Stimulated activated naive CD8-positive, alpha-beta T cell treated with anti-CD3 and anti-CD28 coated beads, Interleukin-15, Interleukin-2, amounts not matched to agents 100 ng/mL and 50 ng/mL, for 24 hours (primary cell): ENCODE measurements around the gene AOAH.

Experiments used
- H3K27ac Mint-ChIP-seq: one replicate; pipeline ENCODE4 v1.8.0; 2021; ENCODE audit warnings: mild to moderate bottlenecking, mixed read lengths
- H3K27me3 Mint-ChIP-seq: one replicate; pipeline ENCODE4 v1.8.0; 2021; ENCODE audit warnings: mixed read lengths
- H3K36me3 Mint-ChIP-seq: one replicate; pipeline ENCODE4 v1.8.0; 2021; ENCODE audit warnings: low read depth, mixed read lengths
- H3K4me1 Mint-ChIP-seq: one replicate; pipeline ENCODE4 v1.8.0; 2021; ENCODE audit warnings: low read depth, mixed read lengths
- H3K4me3 Mint-ChIP-seq: one replicate; pipeline ENCODE4 v1.8.0; 2021; ENCODE audit warnings: mild to moderate bottlenecking, mixed read lengths
- H3K9me3 Mint-ChIP-seq: one replicate; pipeline ENCODE4 v1.8.0; 2021; ENCODE audit warnings: mixed read lengths

Gene AOAH

GRCh38 chr7:36747280-36748016, 23.2 kb upstream of the AOAH start:
- H3K36me3 Mint-ChIP-seq = no peaks in the 10 kb centered on the region
- H3K27ac Mint-ChIP-seq = peak overlapping the region; percentile 85
- H3K9me3 Mint-ChIP-seq = no peaks in the 10 kb centered on the region
- no peaks in the 10 kb centered on the region for H3K27me3 Mint-ChIP-seq
- H3K4me3 Mint-ChIP-seq = no peak overlapping the region
- peaks cover 48% of the 10 kb centered on the region for H3K4me1 Mint-ChIP-seq

- no peaks in the 10 kb centered on the region for H3K27me3 Mint-ChIP-seq
- no peaks in the 10 kb centered on the region for H3K36me3 Mint-ChIP-seq
- H3K4me3 Mint-ChIP-seq = no peak overlapping the region
- H3K27ac Mint-ChIP-seq = peak overlapping the region; percentile 42
- no peaks in the 10 kb centered on the region for H3K9me3 Mint-ChIP-seq
- peaks cover 48% of the 10 kb centered on the region for H3K4me1 Mint-ChIP-seq
Observed at GRCh38 chr7:36746347-36746746, 22.1 kb upstream of the AOAH start.

GRCh38 chr7:36742911-36743775, 18.8 kb upstream of the AOAH start:
- Mint-ChIP-seq H3K4me3 (no peak overlapping the region), H3K27me3 (no peaks in the 10 kb centered on the region), H3K9me3 (no peaks in the 10 kb centered on the region), H3K4me1 (peaks cover 33% of the 10 kb centered on the region), H3K27ac (peak overlapping the region; percentile 13), H3K36me3 (no peaks in the 10 kb centered on the region)

GRCh38 chr7:36741866-36742265, 17.6 kb upstream of the AOAH start:
- H3K36me3 Mint-ChIP-seq = no peaks in the 10 kb centered on the region
- no peaks in the 10 kb centered on the region for H3K9me3 Mint-ChIP-seq
- H3K27me3 Mint-ChIP-seq = no peaks in the 10 kb centered on the region
- peaks cover 29% of the 10 kb centered on the region for H3K4me1 Mint-ChIP-seq
- no peak overlapping the region for H3K4me3 Mint-ChIP-seq
- H3K27ac Mint-ChIP-seq = no peak overlapping the region

GRCh38 chr7:36739351-36739750, 15.1 kb upstream of the AOAH start:
- Mint-ChIP-seq H3K4me1 (peaks cover 42% of the 10 kb centered on the region), H3K27ac (no peak overlapping the region), H3K9me3 (no peaks in the 10 kb centered on the region), H3K36me3 (no peaks in the 10 kb centered on the region), H3K4me3 (no peak overlapping the region), H3K27me3 (no peaks in the 10 kb centered on the region)

GRCh38 chr7:36736899-36737211, 12.6 kb upstream of the AOAH start:
- H3K27me3 Mint-ChIP-seq = no peaks in the 10 kb centered on the region
- peaks cover 39% of the 10 kb centered on the region for H3K4me1 Mint-ChIP-seq
- H3K27ac Mint-ChIP-seq = peak overlapping the region; percentile 39
- peaks cover 9% of the 10 kb centered on the region for H3K9me3 Mint-ChIP-seq
- H3K36me3 Mint-ChIP-seq = no peaks in the 10 kb centered on the region
- peak overlapping the region; percentile 40 for H3K4me3 Mint-ChIP-seq

GRCh38 chr7:36736090-36736898, 12.0 kb upstream of the AOAH start:
- Mint-ChIP-seq H3K4me3 (peak overlapping the region; percentile 40), H3K27ac (peak overlapping the region; percentile 39), H3K36me3 (no peaks in the 10 kb centered on the region), H3K9me3 (peaks cover 13% of the 10 kb centered on the region), H3K4me1 (peaks cover 39% of the 10 kb centered on the region), H3K27me3 (no peaks in the 10 kb centered on the region)

- Mint-ChIP-seq H3K27me3 (no peaks in the 10 kb centered on the region), H3K9me3 (peaks cover 16% of the 10 kb centered on the region), H3K27ac (peak overlapping the region; percentile 69), H3K36me3 (peaks cover 2% of the 10 kb centered on the region), H3K4me1 (peaks cover 43% of the 10 kb centered on the region), H3K4me3 (peak overlapping the region; percentile 3)
Observed at GRCh38 chr7:36735172-36735571, 10.9 kb upstream of the AOAH start.

GRCh38 chr7:36734731-36735130, 10.4 kb upstream of the AOAH start:
- peaks cover 6% of the 10 kb centered on the region for H3K36me3 Mint-ChIP-seq
- no peaks in the 10 kb centered on the region for H3K27me3 Mint-ChIP-seq
- H3K9me3 Mint-ChIP-seq = peaks cover 18% of the 10 kb centered on the region
- peak overlapping the region; percentile 3 for H3K4me3 Mint-ChIP-seq
- peak overlapping the region; percentile 69 for H3K27ac Mint-ChIP-seq
- peaks cover 43% of the 10 kb centered on the region for H3K4me1 Mint-ChIP-seq

GRCh38 chr7:36733411-36733810, 9.1 kb upstream of the AOAH start:
- Mint-ChIP-seq H3K27ac (no peak overlapping the region), H3K27me3 (no peaks in the 10 kb centered on the region), H3K36me3 (peaks cover 9% of the 10 kb centered on the region), H3K4me3 (no peak overlapping the region), H3K9me3 (peaks cover 18% of the 10 kb centered on the region), H3K4me1 (peaks cover 43% of the 10 kb centered on the region)

GRCh38 chr7:36732806-36733205, 8.5 kb upstream of the AOAH start:
- H3K36me3 Mint-ChIP-seq = peaks cover 9% of the 10 kb centered on the region
- H3K27ac Mint-ChIP-seq = no peak overlapping the region
- H3K4me1 Mint-ChIP-seq = peaks cover 43% of the 10 kb centered on the region
- H3K9me3 Mint-ChIP-seq = peaks cover 18% of the 10 kb centered on the region
- no peak overlapping the region for H3K4me3 Mint-ChIP-seq
- no peaks in the 10 kb centered on the region for H3K27me3 Mint-ChIP-seq

GRCh38 chr7:36730046-36730445, 5.8 kb upstream of the AOAH start:
- H3K36me3 Mint-ChIP-seq = peaks cover 9% of the 10 kb centered on the region
- H3K9me3 Mint-ChIP-seq = peaks cover 18% of the 10 kb centered on the region
- H3K27ac Mint-ChIP-seq = no peak overlapping the region
- H3K27me3 Mint-ChIP-seq = no peaks in the 10 kb centered on the region
- peaks cover 47% of the 10 kb centered on the region for H3K4me1 Mint-ChIP-seq
- H3K4me3 Mint-ChIP-seq = no peak overlapping the region

- Mint-ChIP-seq H3K4me3 (no peak overlapping the region), H3K4me1 (peaks cover 54% of the 10 kb centered on the region), H3K36me3 (peaks cover 9% of the 10 kb centered on the region), H3K27me3 (no peaks in the 10 kb centered on the region), H3K9me3 (peaks cover 18% of the 10 kb centered on the region), H3K27ac (no peak overlapping the region)
Observed at GRCh38 chr7:36728143-36728542, 3.8 kb upstream of the AOAH start.

- Mint-ChIP-seq H3K4me3 (peak overlapping the region; percentile 47), H3K36me3 (peaks cover 9% of the 10 kb centered on the region), H3K27ac (peak overlapping the region; percentile 87), H3K27me3 (no peaks in the 10 kb centered on the region), H3K9me3 (peaks cover 10% of the 10 kb centered on the region), H3K4me1 (peaks cover 64% of the 10 kb centered on the region)
Observed at GRCh38 chr7:36726806-36727503, 2.7 kb upstream of the AOAH start.
